Measurements from ENCODE around the gene TERC.

The TERC gene

DNA sequence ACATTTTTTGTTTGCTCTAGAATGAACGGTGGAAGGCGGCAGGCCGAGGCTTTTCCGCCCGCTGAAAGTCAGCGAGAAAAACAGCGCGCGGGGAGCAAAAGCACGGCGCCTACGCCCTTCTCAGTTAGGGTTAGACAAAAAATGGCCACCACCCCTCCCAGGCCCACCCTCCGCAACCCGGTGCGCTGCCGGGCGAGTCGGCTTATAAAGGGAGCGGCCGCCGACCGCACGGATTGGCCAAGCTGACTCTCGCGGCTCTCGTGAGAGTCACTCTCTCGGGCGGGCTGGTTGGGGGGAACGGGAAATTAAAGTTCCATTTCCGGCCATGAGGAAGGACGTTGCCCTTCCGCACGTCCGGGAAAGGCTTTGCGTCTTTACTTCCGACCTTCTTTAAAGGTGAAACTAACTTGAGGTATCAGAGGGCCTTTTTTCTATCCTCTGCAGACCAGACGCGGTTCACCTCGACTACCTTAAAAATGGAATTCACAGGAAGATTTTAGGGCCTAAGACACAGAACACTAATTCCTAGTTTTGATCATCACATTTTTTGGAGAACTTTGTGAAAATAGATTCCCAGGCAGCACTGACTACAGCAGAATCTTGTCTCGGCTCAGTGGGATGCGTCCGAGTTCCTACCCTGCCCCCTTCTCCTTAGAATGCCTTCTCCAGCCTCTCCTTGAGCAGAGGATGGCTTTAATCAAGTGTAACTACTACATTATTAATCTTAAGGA, at the start of gene TERC:
TSS of gene TERC (minus strand) at position 179 of the 731 bp plus-strand sequence.
- DNase-seq (ENCODE audit: low read depth), result peak; percentile 89

DNA sequence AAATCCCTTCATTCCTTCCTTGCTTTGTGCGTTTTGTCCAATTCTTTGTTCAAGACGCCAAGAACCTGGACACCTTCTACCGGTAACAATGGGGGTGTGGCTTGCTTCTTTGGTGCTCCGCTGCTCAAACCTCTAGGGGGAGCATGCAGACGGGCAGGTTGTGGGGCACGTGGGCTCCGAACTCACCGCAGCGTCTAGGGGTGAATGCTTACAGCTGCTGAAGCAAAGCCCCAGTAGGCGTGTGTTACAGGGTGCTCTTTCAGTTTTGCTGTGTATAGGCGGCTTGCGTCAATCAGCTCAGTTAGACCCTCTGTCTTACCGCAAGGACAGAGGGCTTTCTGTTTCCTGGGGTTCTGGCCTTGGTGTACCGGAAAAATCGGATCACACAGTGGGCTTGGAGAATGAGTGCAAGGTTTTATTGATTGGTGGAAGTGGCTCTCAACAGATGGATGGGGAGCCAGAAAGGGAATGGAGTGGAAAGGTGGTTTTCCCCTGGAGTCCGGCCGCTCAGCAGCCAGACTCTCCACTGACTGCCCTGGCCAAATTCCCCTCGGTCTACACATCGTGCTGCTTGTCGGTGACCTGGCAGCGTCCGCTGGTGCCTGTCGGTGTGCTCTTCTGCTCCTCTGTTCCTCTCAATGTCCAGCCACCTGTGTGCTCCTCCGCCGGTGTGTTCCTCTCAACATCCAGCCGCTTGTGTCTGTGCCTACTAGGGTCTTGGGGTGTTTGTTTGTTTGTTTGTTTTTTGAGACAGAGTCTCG, 49.1 kb upstream of the TERC start:
- DNase-seq (ENCODE audit: low read depth), result peak; percentile 56

DNA sequence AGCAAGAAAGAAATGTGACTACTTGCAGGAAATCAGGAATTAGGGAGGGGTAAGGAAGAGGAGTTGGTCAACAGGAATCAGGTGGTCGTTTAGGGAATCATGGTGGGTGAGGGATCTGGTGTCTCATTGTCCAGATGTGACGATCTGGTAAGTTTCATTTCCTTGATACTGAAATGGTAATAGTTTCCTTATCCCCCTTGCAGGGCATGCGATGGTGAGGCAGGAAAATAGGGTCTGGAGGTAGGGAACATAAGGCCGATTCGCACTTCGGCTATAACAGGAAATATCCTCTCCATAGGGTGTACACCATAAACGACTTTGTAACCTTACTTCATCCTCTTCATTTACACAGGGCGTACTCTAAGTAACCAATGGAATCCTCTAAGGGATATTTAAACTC, 48.4 kb upstream of the TERC start:
- no peak for DNase-seq (ENCODE audit: low read depth)

DNA sequence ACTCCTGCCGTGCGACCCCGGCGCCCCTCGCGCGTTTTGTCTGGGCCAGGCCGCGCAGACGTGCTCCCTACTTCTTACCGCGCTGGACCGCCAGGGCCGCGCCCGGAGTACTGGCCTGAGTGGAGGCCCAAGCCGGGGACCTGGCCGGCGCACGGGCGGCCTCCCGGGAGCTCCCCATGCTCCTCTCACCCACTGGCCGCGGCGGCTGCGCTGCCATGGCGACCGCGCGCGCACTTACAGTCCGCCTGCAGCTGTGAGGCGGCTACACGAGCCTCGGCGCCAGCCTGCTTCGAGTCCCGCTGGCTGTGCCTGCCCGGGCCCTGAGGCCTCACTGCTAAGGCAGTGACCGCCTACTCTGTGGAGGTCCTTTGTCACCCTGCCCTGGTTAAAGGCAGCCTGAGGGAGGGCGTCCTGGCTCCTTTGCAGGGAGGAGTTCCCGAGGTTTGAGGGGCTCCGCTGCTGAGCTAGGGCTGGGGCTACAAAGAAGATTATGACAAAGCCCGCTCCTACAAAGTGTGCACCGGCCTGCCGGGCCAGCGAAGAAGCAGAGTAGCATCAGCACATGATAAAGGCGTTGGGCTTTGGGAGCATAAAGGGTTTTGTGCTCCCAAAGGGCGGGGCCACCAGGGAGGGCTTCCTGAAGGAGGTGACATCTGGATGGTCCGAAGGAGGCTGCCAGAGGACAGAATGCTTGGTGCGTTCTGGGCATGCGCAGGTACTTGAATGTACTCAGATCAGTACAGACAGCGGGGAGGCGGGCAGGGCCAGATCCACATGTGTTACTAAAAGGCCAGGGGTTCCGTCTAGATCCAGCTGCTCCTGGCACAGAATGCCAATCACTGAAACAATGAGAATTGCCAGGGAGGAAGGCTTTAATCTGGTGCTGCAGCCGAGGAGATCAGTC, 47.7 kb upstream of the TERC start, which contains the start of the genes LRRC34 and LRRIQ4:
TSS of gene LRRC34 (minus strand) at position 573 of the 904 bp plus-strand sequence. CDS start at position 217, 356 bp downstream.
TSS of gene LRRIQ4 (plus strand) at position 539 of the 904 bp plus-strand sequence. CDS start 9,052 bp downstream, outside the sequence.
- peak; percentile 64 for DNase-seq (ENCODE audit: low read depth)

DNA sequence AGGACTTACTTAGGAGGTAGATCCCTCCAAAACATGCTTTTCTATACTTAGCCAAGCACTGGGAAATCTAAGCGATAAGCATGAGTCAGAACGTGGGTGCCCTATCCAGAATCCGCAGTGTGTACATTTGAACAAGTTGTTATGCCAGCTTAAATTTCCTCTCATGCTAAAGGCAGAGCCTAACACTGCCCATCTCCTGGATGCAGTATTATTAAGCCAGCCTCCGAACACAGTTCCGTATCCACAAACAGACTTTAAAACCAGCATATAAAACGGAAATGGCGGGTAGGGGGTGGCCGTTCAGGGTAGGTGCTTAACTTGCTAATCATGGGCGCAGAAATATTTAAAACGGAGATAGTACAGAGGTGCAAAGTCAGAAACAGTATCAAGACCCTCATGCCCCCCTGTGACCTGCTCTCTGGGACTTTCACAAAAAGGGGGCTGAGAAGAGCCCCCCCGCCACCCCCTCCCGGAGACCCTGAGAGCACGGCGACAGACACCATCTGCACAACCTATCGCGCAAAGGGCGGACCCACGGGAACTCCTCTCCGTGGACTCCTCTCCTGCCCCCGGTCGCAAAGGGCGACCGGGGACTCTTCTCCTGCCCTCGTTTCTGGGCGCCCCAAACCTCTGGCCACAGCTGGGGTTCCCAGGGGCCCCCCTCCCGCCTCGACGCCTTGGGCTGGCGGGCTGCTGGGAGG, 46.9 kb upstream of the TERC start:
- DNase-seq (ENCODE audit: low read depth), result no peak

DNA sequence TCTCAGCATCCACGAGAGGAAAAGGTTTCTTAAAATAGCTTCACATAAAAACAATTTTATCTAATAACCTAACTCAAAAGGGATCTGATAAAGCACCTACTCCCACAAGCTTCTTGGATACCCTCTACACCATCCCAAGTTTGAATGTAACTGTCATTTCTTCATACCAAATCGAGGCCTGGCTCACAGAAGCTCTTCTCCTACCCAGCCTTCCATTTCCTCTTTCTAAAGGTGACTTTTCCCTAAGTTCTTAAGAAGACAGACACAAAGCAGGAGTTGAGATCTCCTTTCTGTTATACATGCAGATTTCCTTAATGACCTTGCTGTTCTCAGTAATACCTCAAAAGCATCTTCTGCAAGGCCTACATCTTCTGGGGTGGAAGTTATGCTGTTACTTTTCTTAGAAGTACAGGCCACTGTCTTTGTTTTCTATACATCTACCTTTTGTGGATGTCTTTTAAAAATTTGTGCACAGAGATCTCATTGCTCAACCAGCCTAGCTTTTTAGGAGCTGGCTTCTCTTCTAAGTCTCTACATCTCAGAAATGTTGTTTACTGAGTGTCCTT, 44.5 kb upstream of the TERC start:
- no peak for DNase-seq (ENCODE audit: low read depth)

DNA sequence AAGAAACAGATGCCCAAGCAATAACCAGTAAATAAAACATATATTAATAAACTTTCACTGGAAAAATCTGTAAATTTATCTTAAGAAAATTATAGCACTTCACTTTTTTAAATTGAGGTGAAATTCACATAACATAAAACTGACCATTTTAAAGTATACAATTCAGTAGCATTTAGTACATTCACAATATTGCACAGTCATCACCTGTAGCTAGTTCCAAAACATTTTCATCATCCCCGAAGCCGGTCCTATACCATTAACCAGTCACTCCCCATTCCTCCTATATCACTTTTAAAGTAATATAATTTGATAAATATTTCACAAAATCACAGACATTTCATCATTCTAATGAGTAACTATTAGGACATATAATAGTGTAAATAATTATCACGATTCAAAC, 39.8 kb upstream of the TERC start:
- DNase-seq (ENCODE audit: low read depth), result no peak

DNA sequence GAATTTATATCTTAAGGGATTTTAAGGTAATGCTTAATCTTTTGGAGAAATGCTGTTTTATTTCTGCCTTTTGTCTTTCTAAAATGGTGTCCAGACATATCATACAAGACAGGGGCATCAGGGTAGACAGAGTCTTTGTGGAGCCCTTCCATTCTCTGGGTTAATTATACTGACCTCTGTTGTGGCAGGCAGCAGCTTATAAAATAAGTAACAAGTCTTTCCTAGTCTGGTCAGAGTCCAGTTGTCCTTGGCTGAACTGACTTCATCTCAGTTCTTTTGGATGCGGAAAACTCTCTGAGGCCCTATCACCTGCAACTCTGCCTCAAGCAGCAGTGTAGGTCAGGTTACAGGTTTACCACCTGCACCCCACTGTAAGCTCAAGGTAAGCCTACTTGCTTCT, 27.5 kb upstream of the TERC start:
- DNase-seq (ENCODE audit: low read depth), result no peak

DNA sequence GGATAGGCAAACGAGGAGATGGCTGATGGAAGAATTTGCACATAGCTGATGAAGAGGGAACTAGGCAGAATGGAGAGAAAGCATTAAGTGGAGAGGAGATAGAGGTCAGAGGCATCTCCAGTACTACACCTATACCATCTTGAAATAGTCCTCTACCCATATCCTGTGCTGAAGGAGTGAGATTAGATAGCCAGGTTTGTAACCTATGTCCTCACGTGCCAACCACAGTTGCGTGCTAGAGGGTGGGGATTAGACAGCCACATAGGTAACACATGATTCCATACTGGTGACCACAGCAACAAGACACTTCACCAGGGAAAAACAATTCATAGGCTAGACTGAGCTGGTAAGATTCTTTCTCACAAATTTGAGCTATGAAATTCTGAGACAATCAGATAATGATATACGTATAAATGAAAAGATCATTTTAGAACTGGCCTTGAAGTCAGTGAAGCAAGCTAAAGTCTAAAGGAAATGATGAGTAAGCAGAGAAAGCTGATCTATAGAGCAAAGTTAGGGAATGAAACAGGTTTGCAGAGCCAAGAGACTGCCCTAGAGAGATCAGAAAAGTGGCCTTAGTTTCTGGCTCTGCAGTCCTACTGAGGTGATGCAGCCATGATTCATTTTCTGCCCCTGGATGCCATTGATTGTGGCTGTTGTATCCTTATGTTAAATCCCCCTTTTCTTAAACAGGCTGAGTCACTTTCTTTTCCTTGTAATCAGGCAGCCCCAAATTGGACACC, 26.0 kb upstream of the TERC start:
- DNase-seq (ENCODE audit: low read depth), result no peak

DNA sequence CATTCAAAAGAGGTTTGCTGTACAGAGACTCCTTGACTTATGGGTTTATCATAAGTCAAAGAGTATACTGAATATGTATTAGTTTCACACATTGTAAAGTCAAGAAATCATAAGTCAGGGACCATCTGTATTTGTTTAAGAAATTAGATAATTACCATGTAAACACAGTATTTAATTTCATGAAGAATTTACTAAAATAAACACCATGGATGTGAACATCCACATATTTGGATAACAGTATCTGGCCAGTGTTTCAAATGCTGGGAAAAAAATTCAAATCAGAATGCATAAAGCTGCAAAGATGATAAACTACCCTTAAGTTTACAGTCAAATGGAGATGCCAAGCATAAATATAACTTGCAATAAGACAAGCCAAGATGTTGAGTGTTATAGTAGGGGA, 25.4 kb upstream of the TERC start:
- no peak for DNase-seq (ENCODE audit: low read depth)

DNA sequence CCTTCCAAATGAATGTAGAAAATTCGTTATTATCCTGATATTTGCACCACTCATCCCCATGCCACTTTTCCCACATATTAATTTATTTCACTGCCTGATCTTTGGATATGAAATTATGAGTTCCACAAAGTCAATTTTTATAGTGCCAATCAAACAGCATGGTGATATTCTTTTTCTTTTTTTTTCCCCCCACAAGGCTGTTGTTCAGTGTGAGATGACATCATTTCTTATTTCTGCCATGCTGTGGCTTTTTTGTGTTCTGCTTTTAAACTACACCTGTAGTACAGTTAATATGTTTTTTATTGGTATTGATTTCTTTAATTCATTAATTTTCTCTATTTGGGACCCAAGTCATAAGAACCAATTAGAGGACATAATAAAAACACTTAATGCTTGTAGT, 22.9 kb upstream of the TERC start:
- no peak for DNase-seq (ENCODE audit: low read depth)

DNA sequence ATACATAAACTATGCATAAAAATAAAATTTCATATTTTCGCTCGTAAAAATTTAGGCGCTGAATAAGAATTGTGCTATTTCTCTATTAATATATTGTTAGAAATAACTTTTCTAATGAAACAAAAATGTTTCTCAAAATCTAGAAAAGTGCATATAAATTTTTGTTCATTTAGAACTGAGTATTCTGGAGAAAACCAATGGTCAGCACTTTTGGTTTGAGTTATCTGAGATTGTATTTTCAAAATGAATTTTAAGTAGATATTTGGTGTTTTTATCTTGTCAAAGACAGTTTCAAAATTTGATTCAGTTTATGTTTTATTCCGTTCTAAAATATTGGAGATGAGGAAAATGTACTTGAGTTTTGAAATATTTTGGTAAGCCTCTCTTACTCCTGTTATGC, 22.3 kb upstream of the TERC start:
- DNase-seq (ENCODE audit: low read depth), result no peak

DNA sequence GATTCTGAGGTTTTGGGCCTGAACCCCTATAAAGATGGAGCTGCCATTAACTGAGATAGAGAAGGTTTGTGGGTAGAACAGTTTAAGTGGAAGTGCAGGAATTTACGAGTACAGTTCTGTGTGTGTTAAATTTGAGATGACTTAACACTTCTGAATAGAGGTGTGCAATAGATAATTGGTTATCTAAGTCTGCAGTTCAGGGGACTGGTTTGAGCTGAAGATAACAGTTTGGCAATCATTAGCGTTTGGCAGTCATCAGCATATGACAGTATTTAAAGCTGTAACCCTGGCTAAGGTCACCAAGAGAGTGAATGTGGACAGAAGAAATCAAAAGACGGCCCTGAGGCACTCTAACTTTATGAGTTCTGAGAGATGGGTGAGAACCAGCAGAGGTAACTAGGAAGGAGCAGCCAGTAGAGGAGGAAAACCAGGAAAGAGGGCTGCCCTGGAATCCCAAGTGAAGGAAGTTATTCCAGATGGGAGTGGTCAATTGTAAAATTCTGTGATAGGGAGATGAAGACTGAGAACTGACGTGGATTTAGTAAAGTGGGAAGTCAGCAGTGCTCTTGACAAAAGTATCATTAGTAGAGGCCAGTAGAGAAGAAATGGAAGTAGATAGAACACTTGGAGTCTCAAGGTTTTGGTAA, 16.5 kb upstream of the TERC start:
- no peak for DNase-seq (ENCODE audit: low read depth)

DNA sequence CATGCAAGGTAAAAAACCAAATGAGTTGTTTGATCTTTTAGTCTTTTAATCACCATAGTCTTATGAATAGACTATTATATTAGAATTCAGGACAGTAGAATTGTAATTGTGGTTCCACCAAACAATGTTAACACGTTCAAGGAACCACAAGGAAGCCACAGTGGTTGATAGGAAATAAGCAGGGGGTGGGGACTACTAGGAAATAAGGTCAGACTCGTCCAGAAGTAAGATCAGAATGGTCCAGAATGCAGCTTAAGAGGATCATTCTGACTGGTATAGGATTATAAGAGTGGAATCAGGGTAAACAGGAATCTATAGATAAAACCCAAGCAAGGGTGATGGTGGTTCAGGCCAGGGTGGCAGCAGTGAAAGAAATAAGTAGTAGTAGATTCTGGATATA, 15.9 kb upstream of the TERC start:
- no peak for DNase-seq (ENCODE audit: low read depth)

DNA sequence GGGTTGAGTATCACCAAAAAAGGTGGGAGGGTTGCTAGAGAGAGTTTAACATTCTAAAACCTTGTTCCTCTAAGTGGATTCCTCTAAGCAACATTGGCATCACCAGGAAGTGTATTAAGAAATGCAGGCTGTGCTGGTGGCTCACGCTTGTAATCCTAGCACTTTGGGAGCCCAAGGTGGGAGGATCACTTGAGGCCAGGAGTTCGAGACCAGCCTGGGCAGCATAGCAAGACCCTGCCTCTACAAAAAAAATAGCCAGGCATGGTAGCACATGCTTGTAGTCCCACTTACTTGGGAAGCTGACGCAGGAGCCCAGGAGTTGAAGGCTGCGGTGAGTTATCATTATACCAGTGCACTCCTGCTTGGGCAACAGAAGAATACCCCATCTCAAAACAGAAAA, 13.0 kb upstream of the TERC start:
- no peak for DNase-seq (ENCODE audit: low read depth)

DNA sequence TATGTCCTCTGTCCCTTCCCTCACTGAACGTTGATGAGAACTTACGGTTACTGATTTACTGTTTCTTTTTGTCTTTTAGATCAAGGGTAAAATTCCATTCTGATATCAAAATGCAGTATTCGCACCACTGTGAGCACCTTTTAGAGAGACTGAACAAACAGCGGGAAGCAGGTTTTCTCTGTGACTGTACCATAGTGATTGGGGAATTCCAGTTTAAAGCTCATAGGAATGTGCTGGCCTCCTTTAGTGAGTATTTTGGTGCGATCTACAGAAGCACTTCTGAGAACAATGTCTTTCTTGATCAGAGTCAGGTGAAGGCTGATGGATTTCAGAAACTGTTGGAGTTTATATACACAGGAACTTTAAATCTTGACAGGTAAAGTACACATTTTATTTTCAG, 9.3 kb upstream of the TERC start:
- no peak for DNase-seq (ENCODE audit: low read depth)

DNA sequence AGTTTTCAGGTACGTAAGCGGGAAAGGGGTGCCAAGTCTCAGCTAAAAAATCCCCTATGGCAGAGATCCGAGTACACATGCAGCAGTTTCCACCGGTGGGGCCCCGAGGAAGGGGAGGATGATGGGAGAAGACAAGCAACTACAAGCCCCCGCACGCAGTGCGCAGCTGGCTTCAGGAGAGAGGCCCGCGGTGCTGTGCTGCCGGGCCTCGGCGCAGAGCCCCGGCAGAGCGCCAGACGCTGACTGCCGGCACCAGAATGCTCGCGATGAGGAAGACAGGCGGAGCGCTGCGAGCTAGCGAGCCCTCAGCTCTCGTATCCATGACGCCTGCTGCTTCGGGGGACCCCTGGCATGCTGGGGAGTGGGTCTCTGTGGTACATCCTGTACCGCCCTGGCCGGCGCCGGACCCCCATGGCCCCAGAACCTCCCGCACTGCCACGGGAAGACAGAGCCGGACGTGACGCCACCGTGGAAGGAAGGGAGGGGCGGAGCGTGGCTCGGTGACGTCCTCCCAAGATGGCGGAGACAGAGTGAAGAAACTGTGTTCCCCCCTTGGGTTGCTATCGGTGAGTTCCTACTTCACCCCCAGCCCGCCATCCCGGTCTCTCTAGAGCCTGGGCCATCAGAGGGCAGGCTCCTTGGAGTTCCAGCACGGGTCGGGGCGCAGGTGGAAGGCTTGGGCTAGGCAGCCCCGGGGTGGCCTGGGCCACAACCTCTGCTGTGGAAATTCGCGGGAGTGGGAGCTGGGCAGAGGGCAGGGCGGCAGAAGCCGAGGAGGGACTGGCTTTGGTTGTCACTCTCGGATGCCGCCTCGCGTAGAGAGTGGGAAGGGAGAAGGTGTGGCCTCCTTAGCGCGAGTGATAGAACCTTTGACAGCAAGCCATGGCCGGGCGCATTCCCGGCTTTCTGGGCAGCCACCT, 8.3 kb upstream of the TERC start, which contains the start of gene MYNN:
TSS of gene MYNN (plus strand) at position 500 of the 920 bp plus-strand sequence. CDS start 900 bp downstream, outside the sequence.
- peak; percentile 89 for DNase-seq (ENCODE audit: low read depth)

DNA sequence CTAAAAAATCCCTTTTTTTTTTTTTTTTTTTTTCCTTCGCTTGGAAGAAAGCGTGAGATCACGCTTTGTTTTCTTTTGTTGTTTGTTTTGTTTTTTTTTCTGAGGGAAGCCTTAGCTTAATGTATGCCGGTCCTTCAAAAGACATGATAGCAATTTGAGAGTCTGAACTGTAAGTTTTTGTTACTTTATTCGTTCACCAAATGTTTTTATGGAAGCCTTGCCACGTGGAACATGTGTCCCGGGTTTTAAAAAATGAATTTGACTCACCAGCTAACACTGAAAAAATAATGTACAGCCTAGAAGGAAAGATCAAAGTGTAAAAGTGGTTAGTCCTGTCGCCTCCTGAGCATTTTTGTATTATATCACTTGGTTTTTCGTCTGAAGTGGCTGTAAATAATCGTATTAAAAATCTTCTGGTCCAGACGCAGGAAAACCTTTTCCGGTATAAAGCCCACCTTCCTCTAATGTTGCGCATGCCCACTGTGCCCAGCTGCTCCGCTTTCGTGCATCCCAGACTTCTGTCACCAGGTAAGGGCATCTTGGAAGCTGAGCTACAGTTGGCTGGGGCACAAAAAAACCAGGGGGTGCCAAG, 7.5 kb upstream of the TERC start:
- DNase-seq (ENCODE audit: low read depth), result peak; percentile 45

Data from stimulated activated CD8-positive, alpha-beta memory T cell treated with anti-CD3 and anti-CD28 coated beads, Interleukin-4, amount 100 ng/mL, for 24 hours (primary cell).